ENCODE measurements around the gene RASSF5. TPM values are rescaled to one million over a fixed set of nuclear protein-coding genes. Genes with fewer than 3 reads are reported as not detected.

The RASSF5 gene
- total RNA-seq, 2 donors from 2014 or later = 212 to 239 TPM

DNA sequence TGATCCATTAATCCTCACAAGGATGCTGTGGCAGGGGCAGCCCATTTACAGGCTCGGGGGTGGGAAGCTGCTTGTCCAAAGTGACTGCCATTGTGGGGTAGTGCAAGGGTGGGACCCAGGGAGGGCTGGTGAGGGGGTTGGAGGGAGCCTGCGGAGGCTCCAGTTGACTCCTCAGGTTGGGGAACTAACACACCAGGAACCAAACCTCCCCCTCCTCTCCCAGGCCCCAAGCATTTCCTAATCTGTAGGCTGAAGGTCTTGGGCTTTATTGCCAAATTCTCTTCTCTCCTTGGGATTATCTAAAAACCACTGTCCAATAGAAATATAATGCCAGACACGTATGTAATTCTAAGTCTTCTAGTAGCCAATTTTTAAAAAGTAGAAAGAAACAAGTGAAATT lies 18.9 kb upstream of the RASSF5 start:
- H3K27ac Mint-ChIP-seq = peak overlapping the region; percentile 45 to 63
- no peak for ATAC-seq
- H3K9me3 Mint-ChIP-seq = no peaks in the 10 kb centered on the region
- no peak for DNase-seq (ENCODE audit: low spot score in 2 of 2)
- no peaks in the 10 kb centered on the region for H3K36me3 Mint-ChIP-seq

- no peaks in the 10 kb centered on the region for H3K9me3 Mint-ChIP-seq
- ATAC-seq = peak; percentile 85 to 95
- peak overlapping the region in 1 of 2 donors; percentile 5 for H3K27ac Mint-ChIP-seq
- H3K36me3 Mint-ChIP-seq = no peaks in the 10 kb centered on the region
- DNase-seq (ENCODE audit: low spot score in 2 of 2) = peak; percentile 78 to 80
Measured at GRCh38 chr1:206489980-206490770, 17.2 kb upstream of the RASSF5 start.

DNA sequence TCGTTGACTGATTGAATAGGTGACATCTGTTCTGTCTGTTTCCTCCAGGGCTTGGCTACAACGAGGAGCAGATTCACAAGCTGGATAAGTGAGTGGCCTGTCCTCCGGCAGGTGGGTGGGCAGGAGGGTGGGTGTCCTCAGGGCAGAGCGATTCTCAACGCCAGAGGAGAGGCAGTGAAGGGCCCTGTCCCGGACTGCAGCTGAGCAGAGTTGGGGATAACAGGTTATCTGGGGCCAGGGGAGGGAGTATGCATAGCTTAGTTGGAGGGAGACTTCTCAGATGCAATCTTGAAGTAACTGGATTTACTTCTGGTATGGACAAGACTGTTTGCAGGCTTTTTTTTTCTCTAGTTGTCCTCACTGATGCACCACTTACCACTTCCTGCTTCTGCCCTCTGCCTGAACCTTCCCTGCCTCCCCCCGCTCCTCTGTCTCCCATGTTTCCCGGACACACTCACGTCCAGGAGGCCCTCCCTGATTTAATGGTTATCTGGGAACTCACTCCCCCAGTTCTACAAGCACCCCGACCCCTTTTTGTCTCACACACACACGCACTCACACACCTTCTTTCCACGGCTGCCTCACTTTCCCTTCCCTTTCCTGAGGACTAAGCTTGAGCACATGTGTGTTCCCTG lies 16.4 kb upstream of the RASSF5 start:
- H3K9me3 Mint-ChIP-seq = no peaks in the 10 kb centered on the region
- DNase-seq (ENCODE audit: low spot score in 2 of 2) (no peak), ATAC-seq (no peak)
- peak overlapping the region; percentile 26 to 88 for H3K27ac Mint-ChIP-seq
- no peaks in the 10 kb centered on the region for H3K36me3 Mint-ChIP-seq

GRCh38 chr1:206491616-206492015 lies 15.7 kb upstream of the RASSF5 start:
- DNase-seq (ENCODE audit: low spot score in 2 of 2) (no peak), ATAC-seq (no peak)
- H3K36me3 Mint-ChIP-seq = peaks cover 5 to 6% of the 10 kb centered on the region in 2 donors
- peak overlapping the region; percentile 26 to 88 for H3K27ac Mint-ChIP-seq
- no peaks in the 10 kb centered on the region for H3K9me3 Mint-ChIP-seq

DNA sequence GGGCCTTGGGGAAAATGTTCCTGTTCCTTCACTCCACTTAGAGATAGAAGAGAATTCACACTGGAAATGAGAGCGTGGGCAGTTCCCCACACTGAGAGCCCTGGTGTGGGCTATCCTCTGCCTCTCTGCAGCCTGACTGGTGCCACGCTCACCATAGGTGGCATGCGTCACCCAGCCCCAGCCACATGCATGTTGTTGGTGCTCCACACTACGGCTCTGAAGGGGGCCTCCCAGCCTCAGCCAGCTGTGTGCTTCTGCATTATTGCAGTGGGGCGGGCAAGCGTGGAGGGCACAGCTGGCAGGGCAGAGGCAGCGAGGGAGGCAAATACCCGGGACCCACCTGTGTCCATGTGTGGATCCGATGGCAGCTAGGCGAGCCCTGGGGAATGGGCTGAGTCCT lies 14.7 kb upstream of the RASSF5 start:
- H3K9me3 Mint-ChIP-seq = no peaks in the 10 kb centered on the region
- peaks cover 7% of the 10 kb centered on the region in 2 donors for H3K36me3 Mint-ChIP-seq
- H3K27ac Mint-ChIP-seq = peak overlapping the region; percentile 60 to 63
- ATAC-seq = no peak
- DNase-seq (ENCODE audit: low spot score in 2 of 2) = no peak

- H3K9me3 Mint-ChIP-seq = no peaks in the 10 kb centered on the region
- peak overlapping the region in 1 of 2 donors; percentile 72 for H3K27ac Mint-ChIP-seq
- DNase-seq (ENCODE audit: low spot score in 2 of 2) (no peak), ATAC-seq (no peak)
- peaks cover 7% of the 10 kb centered on the region in 2 donors for H3K36me3 Mint-ChIP-seq
Measured at GRCh38 chr1:206493279-206493678, 14.1 kb upstream of the RASSF5 start.

- Mint-ChIP-seq H3K27ac (no peak overlapping the region), H3K36me3 (peaks cover 7% of the 10 kb centered on the region in 2 donors), H3K9me3 (no peaks in the 10 kb centered on the region)
- ATAC-seq = no peak
- no peak for DNase-seq (ENCODE audit: low spot score in 2 of 2)
Measured at GRCh38 chr1:206495011-206495461, 12.3 kb upstream of the RASSF5 start.

GRCh38 chr1:206495493-206496046 lies 11.8 kb upstream of the RASSF5 start:
- peaks cover 7% of the 10 kb centered on the region in 2 donors for H3K36me3 Mint-ChIP-seq
- peak overlapping the region; percentile 29 to 71 for H3K27ac Mint-ChIP-seq
- no peak for DNase-seq (ENCODE audit: low spot score in 2 of 2)
- ATAC-seq = no peak
- no peaks in the 10 kb centered on the region for H3K9me3 Mint-ChIP-seq

- ATAC-seq = peak in 1 of 2 donors; percentile 80
- Mint-ChIP-seq H3K36me3 (peaks cover 7% of the 10 kb centered on the region in 2 donors), H3K27ac (peak overlapping the region; percentile 71 to 87), H3K9me3 (no peaks in the 10 kb centered on the region)
- no peak for DNase-seq (ENCODE audit: low spot score in 2 of 2)
Measured at GRCh38 chr1:206496131-206496793, 11.1 kb upstream of the RASSF5 start.

GRCh38 chr1:206497363-206497762 lies 10.0 kb upstream of the RASSF5 start:
- Mint-ChIP-seq H3K27ac (peak overlapping the region; percentile 67 to 71), H3K36me3 (peaks cover 7% of the 10 kb centered on the region in 2 donors)

DNA sequence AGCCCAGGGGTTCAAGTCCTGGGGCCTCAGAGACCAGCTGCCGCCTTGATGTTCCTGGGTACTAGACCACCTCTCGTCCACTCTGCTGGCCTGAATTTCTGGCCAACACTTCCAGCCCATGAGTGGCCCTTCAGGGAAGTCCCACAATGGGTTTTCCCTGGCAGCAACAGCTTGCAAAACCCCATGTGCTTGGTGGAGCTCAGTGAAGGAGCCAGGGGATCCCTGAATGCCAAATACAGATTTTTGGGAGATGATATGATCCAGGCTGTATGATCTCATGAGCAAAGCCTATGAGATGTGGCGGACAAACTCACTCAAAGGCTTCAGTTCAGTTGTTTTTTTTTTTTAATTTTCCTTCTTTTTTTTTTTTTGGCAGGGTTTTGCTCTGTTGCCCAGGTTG lies 9.6 kb upstream of the RASSF5 start:
- no peaks in the 10 kb centered on the region for H3K9me3 Mint-ChIP-seq
- no peak for DNase-seq (ENCODE audit: low spot score in 2 of 2)
- ATAC-seq = no peak
- peaks cover 7% of the 10 kb centered on the region in 2 donors for H3K36me3 Mint-ChIP-seq
- H3K27ac Mint-ChIP-seq = peak overlapping the region; percentile 44 to 81

More at GRCh38 chr1:206497363-206497762, 10.0 kb upstream of the RASSF5 start:
- ATAC-seq (no peak), DNase-seq (ENCODE audit: low spot score in 2 of 2) (no peak)
- no peaks in the 10 kb centered on the region for H3K9me3 Mint-ChIP-seq

GRCh38 chr1:206498685-206499084 lies 8.6 kb upstream of the RASSF5 start:
- H3K27ac Mint-ChIP-seq = peak overlapping the region; percentile 44 to 81
- H3K36me3 Mint-ChIP-seq = peaks cover 7% of the 10 kb centered on the region in 2 donors
- ATAC-seq = no peak
- H3K9me3 Mint-ChIP-seq = no peaks in the 10 kb centered on the region
- no peak for DNase-seq (ENCODE audit: low spot score in 2 of 2)

- DNase-seq (ENCODE audit: low spot score in 2 of 2) (no peak), ATAC-seq (no peak)
- Mint-ChIP-seq H3K9me3 (no peaks in the 10 kb centered on the region), H3K36me3 (peaks cover 7% of the 10 kb centered on the region in 2 donors), H3K27ac (no peak overlapping the region)
Measured at GRCh38 chr1:206500046-206500445, 7.3 kb upstream of the RASSF5 start.

DNA sequence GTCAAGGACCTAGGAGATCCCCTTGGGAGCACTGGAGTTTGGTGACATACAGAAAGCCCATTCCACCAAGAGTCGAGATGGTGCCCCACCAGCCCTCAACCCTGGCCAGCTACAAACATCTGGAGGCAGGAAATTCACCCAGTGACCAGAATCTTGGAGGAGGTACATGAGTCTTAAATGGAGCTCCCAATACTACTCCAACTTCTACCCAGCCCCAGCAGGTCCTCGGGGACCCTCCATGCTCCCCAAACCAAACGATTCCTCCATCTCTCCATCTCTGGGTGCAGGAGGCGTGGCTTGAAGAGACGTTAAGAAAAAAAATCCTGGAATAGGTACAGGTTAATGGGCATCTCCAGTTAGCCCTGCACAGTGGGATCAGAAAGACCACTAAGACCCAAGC lies 5.5 kb upstream of the RASSF5 start:
- ATAC-seq = no peak
- H3K9me3 Mint-ChIP-seq = no peaks in the 10 kb centered on the region
- H3K27ac Mint-ChIP-seq = no peak overlapping the region
- no peak for DNase-seq (ENCODE audit: low spot score in 2 of 2)
- no peaks in the 10 kb centered on the region for H3K36me3 Mint-ChIP-seq

- no peak overlapping the region for H3K27ac Mint-ChIP-seq
- H3K9me3 Mint-ChIP-seq = no peaks in the 10 kb centered on the region
- no peaks in the 10 kb centered on the region for H3K36me3 Mint-ChIP-seq
- ATAC-seq = no peak
- DNase-seq (ENCODE audit: low spot score in 2 of 2) = no peak
Measured at GRCh38 chr1:206502403-206502802, 4.9 kb upstream of the RASSF5 start.

DNA sequence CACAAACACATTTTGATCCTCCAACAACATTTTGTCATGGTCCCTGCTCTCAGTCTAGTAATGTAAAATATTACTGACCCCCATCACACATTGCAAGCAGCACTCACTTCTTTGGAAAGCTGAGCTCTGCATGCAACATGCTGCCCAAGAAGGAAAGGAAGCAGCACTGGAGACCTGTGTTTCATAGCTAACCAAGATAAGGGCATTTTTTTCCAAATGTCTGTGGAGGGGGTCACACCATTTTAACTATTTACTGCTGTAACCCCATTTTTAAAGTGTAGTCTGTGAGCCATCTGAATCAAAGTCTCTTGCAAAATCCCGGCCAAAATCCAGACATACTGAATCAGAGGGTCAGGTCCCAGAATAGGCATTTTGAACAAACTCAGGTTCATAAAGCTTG lies 4.5 kb upstream of the RASSF5 start:
- ATAC-seq (no peak), DNase-seq (ENCODE audit: low spot score in 2 of 2) (no peak)
- no peak overlapping the region for H3K27ac Mint-ChIP-seq
- H3K9me3 Mint-ChIP-seq = no peaks in the 10 kb centered on the region
- H3K36me3 Mint-ChIP-seq = no peaks in the 10 kb centered on the region
